ENCODE data around the gene KIAA2012.
A peak's percentile ranks its signal among the peaks of the same experiment; 100 is the strongest.

KIAA2012 gene

DNA sequence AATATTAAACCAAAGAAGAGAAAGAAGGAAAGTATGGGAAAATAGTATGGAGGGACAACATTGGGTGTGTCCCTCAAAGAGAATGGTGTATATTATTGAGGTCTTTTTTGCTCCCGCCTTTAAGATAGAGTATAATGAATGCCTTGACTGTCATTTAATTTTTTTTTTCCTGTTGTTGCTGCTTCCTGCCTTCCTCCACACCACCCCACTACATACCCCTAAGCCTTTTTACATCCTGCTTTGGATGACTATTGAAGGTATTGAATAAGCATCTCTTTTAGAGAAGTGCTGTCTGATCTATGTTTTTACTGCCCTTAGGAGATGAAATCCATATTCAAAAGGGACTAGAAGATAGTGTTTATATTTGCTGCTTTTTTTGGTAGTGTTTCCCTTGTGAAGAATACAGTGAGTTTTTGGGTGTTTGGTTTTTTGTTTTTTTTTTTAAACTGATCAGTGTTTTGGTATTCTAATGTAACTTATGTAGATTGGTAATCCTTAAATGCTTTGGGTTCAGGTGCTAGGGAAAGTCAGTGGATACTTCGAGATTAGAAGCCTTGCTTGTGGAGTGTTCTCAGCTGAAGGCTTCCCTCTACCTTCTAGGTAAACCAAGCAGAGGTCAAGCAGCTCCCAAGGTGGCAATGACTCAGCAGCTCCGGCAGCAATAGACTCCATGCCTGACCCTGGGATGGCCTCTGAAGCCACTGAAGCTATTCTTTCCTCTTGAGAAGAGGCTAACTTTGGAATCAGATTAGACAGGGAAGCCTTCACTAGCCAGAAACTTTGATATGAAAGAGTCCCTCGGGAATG is 34.4 kb upstream of the KIAA2012 start:
- H3K4me1 Mint-ChIP-seq: no peaks in the 10 kb centered on the region
- H3K27me3 Mint-ChIP-seq: peaks cover 40% of the 10 kb centered on the region
- no peak for ATAC-seq
- no peak for DNase-seq
- H3K9me3 Mint-ChIP-seq: no peaks in the 10 kb centered on the region
- H3K27ac Mint-ChIP-seq: no peak overlapping the region
- H3K4me3 Mint-ChIP-seq: no peak overlapping the region

DNA sequence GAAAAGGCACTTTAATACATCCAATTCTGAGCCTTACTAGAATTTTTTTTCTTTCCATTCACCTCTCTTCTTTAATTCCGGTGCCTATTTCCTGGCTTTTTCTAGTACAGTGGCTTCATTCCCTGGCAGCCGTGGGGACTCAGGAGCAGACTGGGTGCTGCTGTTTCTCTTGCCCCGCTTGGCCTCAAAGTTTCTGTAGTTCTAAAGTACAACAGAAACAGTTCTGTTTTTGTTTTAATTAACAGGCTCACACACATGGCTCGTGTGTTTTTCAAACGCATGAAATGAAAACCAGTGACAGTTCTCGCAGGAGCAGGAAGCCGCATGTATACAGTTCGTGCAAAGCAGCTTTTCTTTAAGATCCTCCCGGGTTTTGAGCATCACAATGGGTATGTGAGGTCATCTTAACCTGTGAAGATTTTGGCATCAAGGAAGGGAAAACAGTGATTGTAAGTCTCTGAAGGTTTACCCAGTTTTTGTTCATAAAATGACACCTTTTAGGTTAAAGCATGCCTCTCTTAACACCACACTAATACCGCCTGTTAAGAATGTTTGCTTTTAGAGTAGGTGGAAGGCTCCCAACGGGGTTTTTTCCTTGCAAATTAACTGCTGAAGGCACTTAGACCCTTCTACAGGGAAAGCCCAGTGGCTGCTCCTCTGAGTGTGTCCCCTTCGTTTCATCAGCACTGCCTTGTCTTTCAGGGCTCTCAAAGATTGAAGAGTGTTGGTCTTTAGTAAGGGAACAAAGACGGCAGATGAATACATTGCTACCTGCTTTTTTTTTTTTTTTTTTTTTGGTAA is 33.6 kb upstream of the KIAA2012 start:
- DNase-seq (no peak), ATAC-seq (no peak)
- Mint-ChIP-seq H3K4me1 (no peaks in the 10 kb centered on the region), H3K9me3 (no peaks in the 10 kb centered on the region), H3K27ac (no peak overlapping the region), H3K4me3 (no peak overlapping the region), H3K27me3 (peaks cover 43% of the 10 kb centered on the region)

DNA sequence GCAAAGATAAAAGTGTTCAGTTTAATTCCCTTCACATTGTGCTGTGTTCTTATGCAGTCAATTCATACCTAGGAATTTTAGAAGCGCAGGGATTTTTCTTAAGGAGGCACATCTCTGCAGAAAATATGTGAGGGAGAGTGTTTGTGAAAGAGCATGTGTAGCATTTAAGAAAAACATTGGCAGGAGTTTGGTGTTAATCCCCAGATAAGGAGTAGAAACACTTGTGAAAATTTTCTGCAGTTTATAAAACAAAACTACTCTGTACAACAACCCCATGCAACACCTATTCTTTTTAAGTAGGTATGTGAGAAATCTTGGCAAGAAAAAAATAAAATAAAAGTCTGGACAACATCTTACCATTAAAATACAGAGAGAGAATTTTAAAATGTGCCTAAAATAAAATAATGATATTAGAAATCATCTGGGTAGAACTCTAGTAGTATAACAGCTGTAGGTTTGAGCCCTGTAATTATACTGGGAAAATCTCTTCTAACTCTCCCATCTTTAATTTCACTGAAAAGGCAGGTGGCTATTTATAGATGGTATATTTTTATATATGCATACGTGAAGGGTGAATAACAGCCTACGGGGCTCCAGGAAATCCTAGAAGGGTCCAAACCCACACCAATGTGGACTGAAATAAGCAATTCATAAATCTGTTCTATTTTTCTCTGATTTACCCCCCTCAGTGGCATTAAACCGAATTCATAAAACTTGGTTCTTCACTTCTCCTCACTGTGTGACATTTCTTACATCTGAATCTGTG is 32.8 kb upstream of the KIAA2012 start:
- DNase-seq (no peak), ATAC-seq (no peak)
- Mint-ChIP-seq H3K4me1 (no peaks in the 10 kb centered on the region), H3K27ac (no peak overlapping the region), H3K9me3 (no peaks in the 10 kb centered on the region), H3K27me3 (peaks cover 47% of the 10 kb centered on the region), H3K4me3 (no peak overlapping the region)

DNA sequence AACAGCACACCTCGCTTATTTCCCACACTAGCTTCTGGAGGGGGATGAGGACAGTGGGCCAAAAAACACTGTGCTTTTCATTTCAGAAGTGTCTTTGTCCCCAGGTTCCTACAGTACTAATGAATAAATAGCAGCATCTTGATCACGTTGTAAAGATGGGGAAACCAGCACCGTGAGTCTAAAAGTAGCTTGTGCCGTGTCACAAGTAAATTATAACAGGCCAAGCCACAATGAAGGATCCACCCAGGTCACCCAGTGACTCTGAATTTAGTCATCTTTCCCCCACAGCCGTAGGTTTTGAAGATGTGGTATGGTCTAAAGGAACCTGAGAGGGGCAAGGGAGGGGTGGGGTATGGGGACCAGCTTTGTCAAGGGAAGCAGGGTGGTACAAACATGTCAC is 30.6 kb upstream of the KIAA2012 start:
- Mint-ChIP-seq H3K4me1 (no peaks in the 10 kb centered on the region), H3K9me3 (no peaks in the 10 kb centered on the region), H3K4me3 (no peak overlapping the region), H3K27ac (no peak overlapping the region), H3K27me3 (peaks cover 65% of the 10 kb centered on the region)
- no peak for ATAC-seq
- no peak for DNase-seq

DNA sequence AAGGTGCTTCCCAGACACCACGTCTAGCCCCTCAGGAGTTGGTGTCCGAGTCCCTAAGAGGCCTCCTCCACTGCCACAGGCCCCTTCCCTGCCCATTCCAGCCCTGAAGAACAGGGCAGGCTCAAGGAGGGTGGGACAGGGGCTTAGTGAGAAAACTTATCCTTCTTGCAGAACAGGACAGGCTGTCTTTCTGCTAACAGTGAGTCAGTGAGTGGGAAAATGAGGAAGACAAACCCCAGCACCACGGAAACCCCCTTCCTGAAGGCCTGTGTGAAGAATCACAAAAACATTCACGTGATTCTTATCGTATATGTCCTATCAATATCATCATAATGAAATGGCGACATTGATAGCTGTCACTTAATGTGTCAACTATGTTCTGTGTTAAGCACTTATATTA is 29.6 kb upstream of the KIAA2012 start:
- Mint-ChIP-seq H3K27me3 (peaks cover 66% of the 10 kb centered on the region), H3K9me3 (no peaks in the 10 kb centered on the region), H3K4me3 (no peak overlapping the region), H3K27ac (no peak overlapping the region), H3K4me1 (no peaks in the 10 kb centered on the region)
- no peak for ATAC-seq
- no peak for DNase-seq

DNA sequence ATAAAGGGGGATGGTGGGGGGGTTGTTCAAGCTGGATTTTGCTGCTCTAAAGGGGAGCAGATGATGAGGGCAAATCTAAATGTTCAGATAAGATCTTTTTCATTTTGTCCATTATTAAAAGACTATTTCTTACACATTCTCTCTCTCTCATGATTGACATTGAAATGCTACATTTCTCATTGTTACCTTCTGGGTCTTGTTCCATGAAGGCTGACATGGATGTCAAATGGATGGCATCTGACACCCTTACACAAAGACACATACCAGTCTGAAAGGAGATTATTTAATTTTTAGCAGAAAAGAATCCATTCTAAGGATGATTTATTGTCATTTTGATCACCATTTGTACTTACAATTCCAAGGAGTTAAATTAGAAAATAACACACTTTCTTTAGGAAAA is 28.3 kb upstream of the KIAA2012 start:
- H3K9me3 Mint-ChIP-seq: no peaks in the 10 kb centered on the region
- H3K4me1 Mint-ChIP-seq: no peaks in the 10 kb centered on the region
- H3K27me3 Mint-ChIP-seq: peaks cover 65% of the 10 kb centered on the region
- H3K27ac Mint-ChIP-seq: no peak overlapping the region
- ATAC-seq (no peak), DNase-seq (no peak)
- H3K4me3 Mint-ChIP-seq: no peak overlapping the region

DNA sequence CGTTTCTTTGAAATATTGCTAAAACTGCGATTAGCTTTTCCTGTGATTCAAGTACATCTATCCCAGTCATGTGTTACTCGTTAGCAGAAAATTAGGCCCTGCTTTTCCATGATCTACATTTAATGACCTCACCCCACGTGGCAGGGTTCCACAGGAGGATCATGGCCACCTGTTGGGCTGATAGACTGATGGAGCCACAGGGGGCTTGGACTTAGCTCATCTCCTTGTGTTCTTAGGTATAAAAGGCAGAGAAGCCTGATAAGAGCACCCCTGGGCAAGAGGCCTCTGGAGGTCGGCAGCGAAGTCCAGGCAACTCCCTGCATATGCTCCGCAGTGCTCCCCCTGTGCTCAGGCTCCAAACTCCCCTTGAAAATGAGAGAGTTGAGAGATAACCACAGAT is 26.5 kb upstream of the KIAA2012 start:
- Mint-ChIP-seq H3K4me3 (no peak overlapping the region), H3K27ac (no peak overlapping the region), H3K4me1 (no peaks in the 10 kb centered on the region), H3K9me3 (no peaks in the 10 kb centered on the region), H3K27me3 (peaks cover 47% of the 10 kb centered on the region)
- ATAC-seq (no peak), DNase-seq (no peak)

DNA sequence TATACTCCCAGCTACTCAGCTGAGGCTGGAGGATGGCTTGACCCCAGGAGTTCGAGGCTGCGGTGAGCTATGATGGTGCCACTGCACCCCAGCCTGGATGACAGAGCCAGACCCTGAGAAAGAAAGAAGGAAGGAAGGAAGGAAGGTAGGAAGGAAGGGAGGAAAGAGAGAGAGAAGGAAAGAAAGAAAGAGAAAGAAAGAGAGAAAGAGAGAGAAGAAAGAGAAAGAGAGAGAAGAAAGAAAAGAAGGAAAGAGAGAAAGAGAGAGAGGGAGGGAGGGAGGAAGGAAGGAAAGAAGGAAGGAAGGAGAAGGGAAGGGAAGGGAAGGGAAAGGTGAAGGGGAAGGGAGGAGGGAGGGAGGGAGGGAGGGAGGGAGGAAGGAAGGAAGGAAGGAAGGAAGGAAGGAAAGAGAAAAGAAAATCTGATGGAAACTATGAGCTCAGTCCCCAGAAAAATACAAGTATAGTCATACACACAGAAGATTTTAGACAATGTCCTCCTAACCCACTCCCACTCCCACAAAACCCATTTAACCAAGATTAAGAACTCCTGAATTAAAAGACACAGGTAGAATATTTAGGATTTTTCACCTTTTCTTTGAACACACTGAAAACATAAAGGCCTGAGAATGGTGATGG is 23.8 kb upstream of the KIAA2012 start:
- Mint-ChIP-seq H3K27ac (peak overlapping the region in 1 of 2 donors; percentile 13), H3K27me3 (peaks cover 54% of the 10 kb centered on the region), H3K4me1 (no peaks in the 10 kb centered on the region), H3K9me3 (no peaks in the 10 kb centered on the region), H3K4me3 (no peak overlapping the region)
- ATAC-seq: no peak
- no peak for DNase-seq

DNA sequence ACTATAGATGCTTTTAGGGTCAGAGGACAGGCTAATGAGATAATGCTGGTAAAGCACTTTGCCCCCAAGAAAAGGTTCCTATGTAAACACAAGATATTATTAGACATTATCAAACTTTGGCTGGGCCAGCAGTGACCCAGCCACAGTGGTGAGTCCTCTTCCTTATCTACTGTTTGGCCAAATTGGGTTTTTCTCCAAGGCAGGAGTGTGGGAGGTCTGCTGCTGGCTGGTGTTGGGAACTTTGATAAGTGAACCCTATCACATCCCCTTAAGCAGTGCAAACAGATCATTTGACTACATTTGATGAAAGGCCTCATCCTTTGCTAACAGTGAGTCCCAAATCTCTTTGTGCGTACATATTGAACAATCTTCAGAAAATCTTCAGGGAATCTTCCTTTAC is 23.2 kb upstream of the KIAA2012 start:
- no peak for DNase-seq
- H3K9me3 Mint-ChIP-seq: no peaks in the 10 kb centered on the region
- no peak for ATAC-seq
- H3K4me3 Mint-ChIP-seq: no peak overlapping the region
- H3K27ac Mint-ChIP-seq: no peak overlapping the region
- no peaks in the 10 kb centered on the region for H3K4me1 Mint-ChIP-seq
- H3K27me3 Mint-ChIP-seq: peaks cover 54% of the 10 kb centered on the region

DNA sequence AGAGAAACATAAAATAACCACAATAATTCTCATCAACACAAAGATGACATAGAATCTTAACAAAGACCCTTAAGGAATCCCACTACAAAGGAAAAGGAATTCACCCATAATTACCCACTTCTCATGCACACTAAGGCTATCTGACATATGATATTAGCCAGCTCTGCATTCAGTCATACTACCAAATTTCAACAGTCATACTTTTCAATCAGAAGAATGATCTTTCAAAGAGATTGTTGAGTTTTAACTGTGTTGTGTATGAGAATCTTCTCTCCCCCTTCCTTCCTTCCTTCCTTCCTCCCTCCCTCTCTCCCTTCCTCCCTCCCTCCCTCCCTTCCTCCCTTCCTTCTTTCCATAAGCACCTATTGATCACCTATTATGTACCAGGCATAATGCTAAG is 22.4 kb upstream of the KIAA2012 start:
- no peak overlapping the region for H3K27ac Mint-ChIP-seq
- no peak overlapping the region for H3K4me3 Mint-ChIP-seq
- DNase-seq (no peak), ATAC-seq (no peak)
- H3K27me3 Mint-ChIP-seq: peaks cover 60% of the 10 kb centered on the region
- H3K9me3 Mint-ChIP-seq: no peaks in the 10 kb centered on the region
- no peaks in the 10 kb centered on the region for H3K4me1 Mint-ChIP-seq

DNA sequence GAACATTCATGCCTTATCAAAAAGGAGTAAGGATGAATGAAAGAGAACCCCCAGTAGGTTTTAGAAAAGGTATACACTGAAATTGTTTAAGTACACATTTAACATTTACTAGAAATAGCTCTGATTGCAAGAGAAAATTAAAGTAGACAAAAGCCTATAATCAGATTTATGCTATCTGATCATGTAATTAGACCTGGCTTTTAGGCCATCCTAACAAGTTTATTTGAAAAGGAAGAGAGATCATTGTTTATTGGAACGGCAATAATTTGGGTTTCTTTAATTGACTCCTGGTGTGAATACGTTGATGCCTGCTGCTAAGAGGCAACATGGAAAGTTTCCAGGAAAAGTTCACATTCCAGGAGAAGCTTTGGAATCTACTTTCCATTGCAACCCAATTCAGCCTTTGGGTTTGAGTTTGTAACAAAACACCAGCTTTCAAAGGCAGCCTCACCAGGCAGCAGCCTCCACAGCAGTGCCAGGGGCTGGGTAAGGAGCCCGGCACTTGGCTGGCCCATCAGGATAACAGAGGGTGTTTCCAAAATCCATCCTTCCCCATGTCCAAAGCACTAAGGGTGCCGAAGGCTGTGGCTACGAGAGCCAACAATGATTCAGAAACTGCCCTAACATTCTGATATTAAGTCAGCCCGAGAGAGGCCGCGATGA is 21.4 kb upstream of the KIAA2012 start:
- DNase-seq: no peak
- Mint-ChIP-seq H3K27ac (no peak overlapping the region), H3K9me3 (no peaks in the 10 kb centered on the region), H3K4me3 (no peak overlapping the region), H3K27me3 (peaks cover 60% of the 10 kb centered on the region), H3K4me1 (no peaks in the 10 kb centered on the region)
- ATAC-seq: no peak

DNA sequence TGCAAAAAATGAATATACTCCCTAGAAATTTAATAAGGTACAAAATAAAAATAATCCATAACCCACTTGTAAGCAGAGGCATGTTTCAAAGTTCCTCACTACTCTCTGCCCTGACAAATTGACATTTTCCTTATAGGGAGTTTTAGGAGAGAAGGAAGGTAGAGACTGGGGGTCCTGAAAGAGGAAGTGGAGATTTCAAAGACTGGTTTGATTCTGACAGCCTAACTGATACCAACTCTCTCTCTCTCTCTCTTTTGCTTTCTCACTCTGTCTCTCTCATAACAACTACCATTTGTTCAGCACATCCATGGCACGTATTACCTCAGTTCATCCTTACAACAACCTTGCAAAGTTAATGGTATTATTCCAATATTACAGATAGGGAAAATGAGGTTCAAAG is 20.8 kb upstream of the KIAA2012 start:
- Mint-ChIP-seq H3K4me3 (no peak overlapping the region), H3K4me1 (no peaks in the 10 kb centered on the region), H3K27ac (no peak overlapping the region), H3K27me3 (peaks cover 56% of the 10 kb centered on the region), H3K9me3 (no peaks in the 10 kb centered on the region)
- DNase-seq (no peak), ATAC-seq (no peak)

DNA sequence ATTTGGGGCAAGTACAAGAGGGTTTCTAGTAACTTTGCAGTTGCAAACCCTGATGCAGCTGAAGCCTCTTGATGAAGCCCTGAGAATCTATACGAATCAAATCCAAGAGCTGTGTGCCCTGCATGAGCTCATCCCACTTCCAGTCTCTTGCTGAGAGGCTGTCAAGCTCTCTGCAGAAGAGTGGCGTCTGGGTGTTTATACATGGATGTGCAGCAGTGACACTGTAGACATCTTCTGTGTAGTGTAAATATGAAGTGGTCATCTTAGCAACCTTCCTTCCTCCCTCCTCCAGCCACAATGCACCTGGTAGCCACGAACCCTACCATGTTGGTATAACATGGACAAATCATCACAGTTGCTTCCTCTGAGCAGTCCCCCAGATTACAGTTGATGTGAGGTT is 18.4 kb upstream of the KIAA2012 start:
- Mint-ChIP-seq H3K27ac (no peak overlapping the region), H3K4me3 (no peak overlapping the region), H3K4me1 (no peaks in the 10 kb centered on the region), H3K27me3 (peaks cover 55% of the 10 kb centered on the region), H3K9me3 (no peaks in the 10 kb centered on the region)
- ATAC-seq: no peak
- no peak for DNase-seq

DNA sequence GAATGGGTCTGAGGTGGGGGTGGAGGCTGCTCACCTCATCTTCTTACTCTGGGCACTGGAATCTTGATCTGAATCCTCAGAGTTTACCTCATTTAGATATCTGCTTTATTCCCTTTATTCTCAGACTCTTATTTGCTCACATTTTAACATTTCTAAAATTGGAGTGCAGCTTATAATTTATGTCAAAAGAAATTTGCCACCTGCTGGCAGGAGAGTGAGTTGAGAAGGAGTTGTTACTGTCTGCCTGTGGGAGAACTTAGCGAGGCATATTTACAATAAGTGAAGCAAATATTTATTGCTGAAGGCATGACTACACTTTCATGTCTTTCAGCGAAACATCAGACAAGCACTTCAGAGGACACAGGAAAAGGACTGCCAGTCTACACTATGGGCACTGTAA is 16.4 kb upstream of the KIAA2012 start:
- Mint-ChIP-seq H3K27me3 (peaks cover 58% of the 10 kb centered on the region), H3K27ac (no peak overlapping the region), H3K4me1 (no peaks in the 10 kb centered on the region), H3K4me3 (no peak overlapping the region), H3K9me3 (no peaks in the 10 kb centered on the region)
- DNase-seq: no peak
- no peak for ATAC-seq

DNA sequence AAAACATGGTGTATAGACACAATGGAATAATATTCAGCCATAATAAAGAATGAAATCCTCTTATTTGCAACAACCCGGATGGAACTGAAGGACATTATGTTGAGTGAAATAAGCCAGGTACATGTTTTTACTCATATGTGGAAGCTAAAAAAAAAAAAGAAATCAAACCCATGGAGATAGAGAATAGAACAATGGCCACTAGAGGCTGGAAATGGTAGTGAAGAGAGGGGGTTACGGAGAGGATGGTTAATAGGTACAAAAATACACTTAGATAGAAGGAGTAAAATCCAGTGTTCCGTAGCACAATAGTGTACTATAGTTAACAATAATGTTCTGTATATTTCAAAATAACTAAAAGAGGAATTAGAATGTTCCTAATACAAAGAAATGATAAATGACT is 12.8 kb upstream of the KIAA2012 start:
- H3K27me3 Mint-ChIP-seq: peaks cover 58% of the 10 kb centered on the region
- H3K4me3 Mint-ChIP-seq: no peak overlapping the region
- no peak overlapping the region for H3K27ac Mint-ChIP-seq
- no peaks in the 10 kb centered on the region for H3K9me3 Mint-ChIP-seq
- H3K4me1 Mint-ChIP-seq: peaks cover 4% of the 10 kb centered on the region
- DNase-seq (no peak), ATAC-seq (no peak)
